ENCODE measurements around the gene MARF1. TPM values are rescaled to one million over a fixed set of nuclear protein-coding genes. Genes with fewer than 3 reads are reported as not detected.

MARF1 gene
- total and polyA plus RNA-seq, 9 of the 15 experiments (the other 6 are each of a cell fraction or from before 2014, with no cell fraction given): 4.7 to 33.2 (median 11.7) TPM

DNA sequence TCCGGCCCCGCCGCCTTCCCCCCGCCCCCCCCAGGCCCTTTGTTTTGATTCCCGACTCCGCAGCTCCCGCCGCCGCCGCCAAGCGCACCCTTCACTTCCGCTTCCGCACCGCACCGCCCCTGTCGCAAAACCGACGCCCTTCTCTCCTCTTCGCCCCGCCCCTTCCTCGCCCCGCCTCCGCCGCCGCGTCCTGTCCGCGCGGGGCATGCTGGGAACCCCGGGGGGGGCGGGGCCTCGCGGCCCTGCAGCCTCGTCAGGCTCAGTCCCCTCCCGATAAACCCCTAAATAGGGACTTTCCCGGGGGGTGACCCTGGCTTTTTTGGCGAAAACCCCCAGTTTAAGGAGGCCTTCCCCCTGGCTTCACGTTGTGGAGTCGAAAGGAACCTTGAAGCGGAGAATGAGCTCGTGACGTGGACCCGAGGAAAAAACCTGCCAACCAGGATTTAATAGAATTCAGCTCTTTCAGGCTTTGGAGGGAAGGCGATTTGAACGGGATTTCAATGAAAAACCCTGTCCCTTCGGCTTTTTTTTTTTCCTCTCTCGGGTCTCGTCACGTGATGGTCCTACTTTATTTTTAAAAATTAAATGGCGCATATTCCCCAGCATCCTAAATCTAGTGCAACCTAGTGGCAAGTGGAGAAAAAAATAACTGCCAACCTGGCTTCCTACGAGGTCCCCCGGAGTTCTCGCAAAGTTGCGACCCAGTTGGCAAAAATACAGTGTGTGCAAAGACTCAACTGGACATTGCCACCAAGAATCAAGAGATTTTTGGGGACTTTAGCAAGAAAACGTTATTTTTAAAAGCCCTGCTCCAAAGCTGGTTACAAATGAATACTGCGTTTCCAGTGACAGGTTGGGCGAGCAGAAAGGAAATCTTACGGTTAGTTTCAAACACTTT, at the start of gene MARF1 (continued):
- TF ChIP-seq, protein P1, sequence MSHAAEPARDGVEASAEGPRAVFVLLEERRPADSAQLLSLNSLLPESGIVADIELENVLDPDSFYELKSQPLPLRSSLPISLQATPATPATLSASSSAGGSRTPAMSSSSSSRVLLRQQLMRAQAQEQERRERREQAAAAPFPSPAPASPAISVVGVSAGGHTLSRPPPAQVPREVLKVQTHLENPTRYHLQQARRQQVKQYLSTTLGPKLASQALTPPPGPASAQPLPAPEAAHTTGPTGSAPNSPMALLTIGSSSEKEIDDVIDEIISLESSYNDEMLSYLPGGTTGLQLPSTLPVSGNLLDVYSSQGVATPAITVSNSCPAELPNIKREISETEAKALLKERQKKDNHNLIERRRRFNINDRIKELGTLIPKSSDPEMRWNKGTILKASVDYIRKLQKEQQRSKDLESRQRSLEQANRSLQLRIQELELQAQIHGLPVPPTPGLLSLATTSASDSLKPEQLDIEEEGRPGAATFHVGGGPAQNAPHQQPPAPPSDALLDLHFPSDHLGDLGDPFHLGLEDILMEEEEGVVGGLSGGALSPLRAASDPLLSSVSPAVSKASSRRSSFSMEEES (CRISPR knock-in tag; IDR thresholded peaks at IDR 0.05): peak; percentile 97
- TF ChIP-seq KLF6 (CRISPR knock-in tag; IDR thresholded peaks at IDR 0.05; ENCODE audit: borderline replicate concordance) (peak; percentile 66), NRF1 (conservative IDR thresholded peaks at IDR 0.05 in 1 of 2, IDR thresholded peaks at IDR 0.05 in 1 of 2) (peak; percentile 44 to 52; a peak in 3 of 4 replicates), MNT (conservative IDR thresholded peaks at IDR 0.05) (peak; percentile 28 to 32; a peak in 1 of 4 replicates), POLR3G (IDR thresholded peaks at IDR 0.05; ENCODE audit: extremely low read depth, insufficient read length, insufficient replicate concordance) (no peak), ARNT (IDR thresholded peaks at IDR 0.05) (peak; percentile 22 to 31; a peak in 1 of 4 replicates), FOXA3 (CRISPR knock-in tag; conservative IDR thresholded peaks at IDR 0.05 in 1 of 2, IDR thresholded peaks at IDR 0.05 in 1 of 2) (0 out of 4 replicates have a peak, but pooled peaks of 1 of the 2 experiments have one; percentile 29), HMGN3 (IDR thresholded peaks at IDR 0.05; ENCODE audit: borderline replicate concordance, extremely low read depth, insufficient read length, low read depth, low read length) (peak; percentile 16), ZNF644 (tag; IDR thresholded peaks at IDR 0.05; ENCODE audit: low read depth) (peak; percentile 73; the same call in 1 of the 2 replicates), KHSRP (IDR thresholded peaks at IDR 0.05) (no peak), CEBPG (CRISPR knock-in tag; IDR thresholded peaks at IDR 0.05) (peak; percentile 82), CEBPG (tag; conservative IDR thresholded peaks at IDR 0.05 in 1 of 2, IDR thresholded peaks at IDR 0.05 in 1 of 2) (peak in 1 of 2 experiments; percentile 7; a peak in 1 of 4 replicates), MTA3 (IDR thresholded peaks at IDR 0.05; ENCODE audit: borderline replicate concordance) (0 out of 2 replicates have a peak, but pooled peaks have one; percentile 19), RHOXF2B (CRISPR knock-in tag; conservative IDR thresholded peaks at IDR 0.05) (no peak), FOXK2 (conservative IDR thresholded peaks at IDR 0.05 in 1 of 2, IDR thresholded peaks at IDR 0.05 in 1 of 2; ENCODE audit: low read depth in 2 of 2) (peak in 1 of 2 experiments; percentile 63; a peak in 1 of 4 replicates), TRIM28 (IDR thresholded peaks at IDR 0.05) (no peak), ZBTB9 (CRISPR knock-in tag; IDR thresholded peaks at IDR 0.05) (peak; percentile 58), RBM14 (IDR thresholded peaks at IDR 0.05; ENCODE audit: borderline replicate concordance, insufficient read depth, low read depth, low read length) (no peak), IRF2 (CRISPR knock-in tag; IDR thresholded peaks at IDR 0.05) (no peak), ZKSCAN3 (CRISPR knock-in tag; IDR thresholded peaks at IDR 0.05) (no peak), PML (IDR thresholded peaks at IDR 0.05; ENCODE audit: low read length) (peak; percentile 89)
- TF ChIP-seq, protein P2, sequence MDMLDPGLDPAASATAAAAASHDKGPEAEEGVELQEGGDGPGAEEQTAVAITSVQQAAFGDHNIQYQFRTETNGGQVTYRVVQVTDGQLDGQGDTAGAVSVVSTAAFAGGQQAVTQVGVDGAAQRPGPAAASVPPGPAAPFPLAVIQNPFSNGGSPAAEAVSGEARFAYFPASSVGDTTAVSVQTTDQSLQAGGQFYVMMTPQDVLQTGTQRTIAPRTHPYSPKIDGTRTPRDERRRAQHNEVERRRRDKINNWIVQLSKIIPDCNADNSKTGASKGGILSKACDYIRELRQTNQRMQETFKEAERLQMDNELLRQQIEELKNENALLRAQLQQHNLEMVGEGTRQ (CRISPR knock-in tag; IDR thresholded peaks at IDR 0.05): peak; percentile 86
